H1 (cell line): ENCODE results near the gene UBB. TPM values are rescaled to one million over a fixed set of nuclear protein-coding genes. Genes with fewer than 3 reads are reported as not detected.

ENCODE experiments used
- ATF3 ChIP-seq: IDR thresholded peaks from 2 replicates; pipeline ENCODE4 v1.6.1; 2011; ENCODE audit warnings: low read depth, mild to moderate bottlenecking, low read length; ENCODE audit not compliant: insufficient read depth
- CHD1 ChIP-seq: IDR thresholded peaks from 2 replicates; pipeline ENCODE4 v1.6.1; 2012; ENCODE audit warnings: low read depth, low read length, improper control_type of control experiment
- CHD7 ChIP-seq: fragments of 300-600 bp; sonication (generic); IDR thresholded peaks from 2 replicates; pipeline ENCODE4 v1.7.1; 2012; ENCODE audit warnings: low read length, moderate library complexity, mild to moderate bottlenecking, inconsistent platforms; ENCODE audit not compliant: insufficient replicate concordance
- NANOG ChIP-seq: IDR thresholded peaks from 2 replicates; pipeline ENCODE4 v1.6.1; 2011; ENCODE audit warnings: low read length, low read depth, mild to moderate bottlenecking, inconsistent platforms; ENCODE audit not compliant: insufficient read depth, poor library complexity, severe bottlenecking
- RFX5 ChIP-seq: IDR thresholded peaks from 2 replicates; pipeline ENCODE4 v1.6.1; 2011; ENCODE audit warnings: low read depth, low read length, improper control_type of control experiment, borderline replicate concordance
- RXRA ChIP-seq: IDR thresholded peaks from 2 replicates; pipeline ENCODE4 v1.6.1; 2011; ENCODE audit warnings: low read depth, mild to moderate bottlenecking, low read length, moderate library complexity; ENCODE audit not compliant: insufficient read depth
- SAP30 ChIP-seq: fragments of 300-600 bp; sonication (generic); IDR thresholded peaks from 2 replicates; pipeline ENCODE4 v1.7.1; 2012; ENCODE audit warnings: low read length, moderate library complexity, mild to moderate bottlenecking, inconsistent platforms; ENCODE audit not compliant: insufficient read depth, insufficient replicate concordance
- YY1 ChIP-seq: IDR thresholded peaks from 2 replicates; pipeline ENCODE4 v1.6.1; 2011; ENCODE audit warnings: low read depth, mild to moderate bottlenecking, low read length
- polyA plus RNA-seq, 7 experiments: library from polyadenylated mRNA; depleted of rRNA in 3 of 7; stranded (reverse) in 5 of 7; unstranded in 2 of 7; fragments of >200 nt in 5 of 7; fragments of 200-250 nt in 2 of 7; gene quantifications; 1 replicate in 5 of 7; 2 replicates in 1 of 7; 4 replicates in 1 of 7; pipeline versions ENCODE4 v1.2.1 to v1.2.3, GENCODE V29; 2011 to 2013; ENCODE audit warnings: missing spikeins in 2 of 7, mixed read lengths in 2 of 7
- total RNA-seq: library from RNA; stranded (reverse); fragmentation: NEBNext Ultra II Directional; extraction: Animal tissue kit (Norgen Biotek cat#: 25700); gene quantifications from 2 replicates; pipeline ENCODE4 v1.2.1, GENCODE V29; 2021

Gene UBB
- total and polyA plus RNA-seq, 2 of the 8 experiments (the other 6 are each of a cell fraction or from before 2014, with no cell fraction given) = 1,597 to 1,605 TPM

- TF ChIP-seq CHD7 (no peak), NANOG (no peak), CHD1 (no peak), ATF3 (no peak), RFX5 (no peak), YY1 (no peak), SAP30 (no peak), RXRA (no peak)
These were observed 6.5 kb upstream of the UBB start (continued) for GRCh38 chr17:16374146-16374938.
